HepG2 (cell line): ENCODE measurements around the gene ATXN7L2. TPM values are rescaled to one million over a fixed set of nuclear protein-coding genes. Genes with fewer than 3 reads are reported as not detected.

ENCODE experiments used
- ETV5 ChIP-seq: IDR thresholded peaks from 2 replicates; pipeline ENCODE4 v1.6.1; 2018; ENCODE audit warnings: missing biosample characterization, missing genetic modification reagents, inconsistent platforms, borderline replicate concordance
- HMGXB4 ChIP-seq, 2 experiments: sonication (generic) in 1 of 2; formaldehyde crosslinking in 1 of 2; IDR thresholded peaks; 2 replicates each; pipeline versions ENCODE4 v1.4.0 to v1.6.1; 2018 to 2020; ENCODE audit warnings: missing genetic modification reagents in 2 of 2, borderline replicate concordance in 1 of 2, low read depth in 1 of 2, mild to moderate bottlenecking in 1 of 2, missing biosample characterization in 1 of 2
- HNF4A ChIP-seq: sonication (generic); formaldehyde crosslinking; IDR thresholded peaks from 2 replicates; pipeline ENCODE4 v1.4.0; 2020; ENCODE audit warnings: missing genetic modification reagents
- HOXA3 ChIP-seq: sonication (generic); formaldehyde crosslinking; IDR thresholded peaks from 2 replicates; pipeline ENCODE4 v1.5.0; 2020; ENCODE audit warnings: missing genetic modification reagents
- MBNL3 ChIP-seq: fragments of 250-450 bp; sonication (Bioruptor Pico); conservative IDR thresholded peaks from 2 replicates; pipeline ENCODE4 v1.8.0; 2022; ENCODE audit warnings: mild to moderate bottlenecking, inconsistent platforms
- MIER3 ChIP-seq: IDR thresholded peaks from 2 replicates; pipeline ENCODE4 v1.6.1; 2016; ENCODE audit warnings: missing compliant biosample characterization, borderline replicate concordance
- SALL1 ChIP-seq: sonication (generic); formaldehyde crosslinking; IDR thresholded peaks from 2 replicates; pipeline ENCODE4 v1.8.0; 2022; ENCODE audit warnings: mild to moderate bottlenecking, missing genetic modification reagents
- ZFP37 ChIP-seq: sonication (generic); formaldehyde crosslinking; IDR thresholded peaks from 2 replicates; pipeline ENCODE4 v1.4.0; 2020; ENCODE audit warnings: missing genetic modification reagents, borderline replicate concordance
- ZNF207 ChIP-seq: fragments of 450-650 bp; IDR thresholded peaks from 2 replicates; pipeline ENCODE4 v1.6.1; 2016; ENCODE audit warnings: antibody characterized with exemption, borderline replicate concordance
- ZNF282 ChIP-seq: fragments of 450-650 bp; IDR thresholded peaks from 2 replicates; pipeline ENCODE4 v1.6.1; 2018; ENCODE audit not compliant: partially characterized antibody
- ZNF530 ChIP-seq: sonication (generic); formaldehyde crosslinking; IDR thresholded peaks from 2 replicates; pipeline ENCODE4 v1.5.0; 2020; ENCODE audit warnings: low read depth, mild to moderate bottlenecking, missing genetic modification reagents
- ZNF761 ChIP-seq: sonication (generic); formaldehyde crosslinking; conservative IDR thresholded peaks from 2 replicates; pipeline ENCODE4 v1.4.0; 2020; ENCODE audit warnings: mild to moderate bottlenecking, missing genetic modification reagents
- ZNF816 ChIP-seq: sonication (generic); formaldehyde crosslinking; IDR thresholded peaks from 2 replicates; pipeline ENCODE4 v1.8.0; 2022; ENCODE audit warnings: missing genetic modification reagents, mild to moderate bottlenecking, borderline replicate concordance
- ZNF839 ChIP-seq: sonication (generic); formaldehyde crosslinking; IDR thresholded peaks from 2 replicates; pipeline ENCODE4 v1.4.0; 2020; ENCODE audit warnings: missing genetic modification reagents, mild to moderate bottlenecking, borderline replicate concordance
- ZSCAN25 ChIP-seq: sonication (generic); formaldehyde crosslinking; IDR thresholded peaks from 2 replicates; pipeline ENCODE4 v1.8.0; 2022; ENCODE audit warnings: mild to moderate bottlenecking, missing genetic modification reagents
- polyA plus RNA-seq, 8 experiments: library from polyadenylated mRNA; depleted of rRNA in 3 of 8; stranded (reverse) in 7 of 8; unstranded in 1 of 8; fragments of >200 nt; fragmentation: Illumina TruSeq in 4 of 8; extraction: Trizol in 4 of 8; gene quantifications; 2 replicates each; pipeline versions ENCODE4 v1.2.1 to v1.2.3, GENCODE V29; 2011 to 2016; ENCODE audit warnings: low read depth in 4 of 8, missing spikeins in 1 of 8, mixed read lengths in 1 of 8; ENCODE audit not compliant: insufficient read depth in 1 of 8
- total RNA-seq, 5 experiments: library from RNA; depleted of rRNA; stranded (reverse); fragments of >200 nt; fragmentation: Illumina TruSeq; extraction: Trizol; gene quantifications; 2 replicates each; pipeline ENCODE4 v1.2.3, GENCODE V29; 2016; ENCODE audit warnings: low read depth in 1 of 5
- TF ChIP-seq, protein P1 (sequence below): sonication (generic); formaldehyde crosslinking; IDR thresholded peaks from 2 replicates; pipeline ENCODE4 v1.5.0; 2020; ENCODE audit warnings: mild to moderate bottlenecking, missing genetic modification reagents
- TF ChIP-seq, protein P2 (sequence below): sonication (generic); formaldehyde crosslinking; IDR thresholded peaks from 2 replicates; pipeline ENCODE4 v1.4.0; 2020; ENCODE audit warnings: low read depth, mild to moderate bottlenecking, missing genetic modification reagents
- TF ChIP-seq, protein P3 (sequence below): fragments of 450-650 bp; IDR thresholded peaks from 2 replicates; pipeline ENCODE4 v1.6.1; 2017; ENCODE audit warnings: mild to moderate bottlenecking

ATXN7L2 gene
- total and polyA plus RNA-seq, 2 of the 13 experiments (the other 11 are each of a cell fraction or from before 2014, with no cell fraction given): 2.7 to 2.8 TPM

DNA sequence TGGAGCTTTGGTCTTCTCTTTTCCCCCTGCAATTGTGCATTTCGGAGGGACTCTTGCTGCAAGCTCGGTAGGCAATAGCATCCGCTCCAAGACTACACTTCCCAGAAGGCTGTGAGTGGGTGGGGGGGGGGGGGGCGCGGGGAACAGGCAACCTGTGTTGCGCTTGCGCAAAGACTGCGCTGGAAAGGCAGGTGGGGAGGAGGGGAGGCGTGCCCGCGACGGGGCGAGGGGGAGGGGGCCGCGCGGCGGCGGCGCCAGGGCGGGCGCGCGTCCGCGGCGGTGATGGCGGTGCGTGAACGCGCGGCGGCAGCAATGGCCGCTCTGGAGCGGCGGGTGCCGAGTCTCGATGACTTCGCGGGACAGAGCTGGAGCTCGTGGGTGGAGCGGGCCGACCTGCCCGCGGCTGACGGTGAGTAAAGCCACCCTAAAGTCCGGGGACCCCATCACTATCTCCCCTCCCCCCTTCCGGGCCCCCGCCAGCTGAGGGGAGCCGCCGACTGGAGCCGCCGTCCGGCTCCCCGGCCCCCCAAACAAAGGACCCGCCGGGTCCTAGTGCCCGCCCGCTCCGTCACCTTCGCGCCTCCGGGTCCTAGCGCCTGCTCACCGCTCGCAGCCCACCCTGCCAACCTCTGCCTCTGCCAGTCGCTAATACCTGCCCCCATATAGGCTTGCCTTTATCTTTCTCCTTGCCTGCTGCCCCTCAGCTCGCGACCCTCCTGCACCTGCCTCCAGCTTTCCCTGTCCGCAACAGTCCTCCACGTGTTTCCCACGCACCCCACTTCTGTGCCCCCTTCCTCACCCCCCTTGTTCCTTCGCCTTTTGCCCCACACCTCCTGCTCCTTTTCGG, at the start of gene ATXN7L2 (continued):
- TF ChIP-seq, protein P1, sequence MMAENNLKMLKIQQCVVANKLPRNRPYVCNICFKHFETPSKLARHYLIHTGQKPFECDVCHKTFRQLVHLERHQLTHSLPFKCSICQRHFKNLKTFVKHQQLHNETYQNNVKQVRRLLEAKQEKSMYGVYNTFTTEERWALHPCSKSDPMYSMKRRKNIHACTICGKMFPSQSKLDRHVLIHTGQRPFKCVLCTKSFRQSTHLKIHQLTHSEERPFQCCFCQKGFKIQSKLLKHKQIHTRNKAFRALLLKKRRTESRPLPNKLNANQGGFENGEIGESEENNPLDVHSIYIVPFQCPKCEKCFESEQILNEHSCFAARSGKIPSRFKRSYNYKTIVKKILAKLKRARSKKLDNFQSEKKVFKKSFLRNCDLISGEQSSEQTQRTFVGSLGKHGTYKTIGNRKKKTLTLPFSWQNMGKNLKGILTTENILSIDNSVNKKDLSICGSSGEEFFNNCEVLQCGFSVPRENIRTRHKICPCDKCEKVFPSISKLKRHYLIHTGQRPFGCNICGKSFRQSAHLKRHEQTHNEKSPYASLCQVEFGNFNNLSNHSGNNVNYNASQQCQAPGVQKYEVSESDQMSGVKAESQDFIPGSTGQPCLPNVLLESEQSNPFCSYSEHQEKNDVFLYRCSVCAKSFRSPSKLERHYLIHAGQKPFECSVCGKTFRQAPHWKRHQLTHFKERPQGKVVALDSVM (CRISPR knock-in tag): no peak
- no peak for TF ChIP-seq ZNF816
- no peak for TF ChIP-seq HNF4A (CRISPR knock-in tag)
- peak; percentile 57; the same call in 1 of the 2 replicates for TF ChIP-seq ZNF761 (CRISPR knock-in tag)
- peak; percentile 49; the same call in 1 of the 2 replicates for TF ChIP-seq ETV5 (CRISPR knock-in tag)
- peak; percentile 83 for TF ChIP-seq HOXA3 (CRISPR knock-in tag)
- TF ChIP-seq SALL1 (CRISPR knock-in tag): peak; percentile 72; the same call in 1 of the 2 replicates
- TF ChIP-seq, protein P2, sequence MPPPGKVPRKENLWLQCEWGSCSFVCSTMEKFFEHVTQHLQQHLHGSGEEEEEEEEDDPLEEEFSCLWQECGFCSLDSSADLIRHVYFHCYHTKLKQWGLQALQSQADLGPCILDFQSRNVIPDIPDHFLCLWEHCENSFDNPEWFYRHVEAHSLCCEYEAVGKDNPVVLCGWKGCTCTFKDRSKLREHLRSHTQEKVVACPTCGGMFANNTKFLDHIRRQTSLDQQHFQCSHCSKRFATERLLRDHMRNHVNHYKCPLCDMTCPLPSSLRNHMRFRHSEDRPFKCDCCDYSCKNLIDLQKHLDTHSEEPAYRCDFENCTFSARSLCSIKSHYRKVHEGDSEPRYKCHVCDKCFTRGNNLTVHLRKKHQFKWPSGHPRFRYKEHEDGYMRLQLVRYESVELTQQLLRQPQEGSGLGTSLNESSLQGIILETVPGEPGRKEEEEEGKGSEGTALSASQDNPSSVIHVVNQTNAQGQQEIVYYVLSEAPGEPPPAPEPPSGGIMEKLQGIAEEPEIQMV: no peak
- peak; percentile 57; the same call in 1 of the 2 replicates for TF ChIP-seq ZNF839 (CRISPR knock-in tag)
- TF ChIP-seq MIER3: peak; percentile 55; the same call in 1 of the 2 replicates
- no peak for TF ChIP-seq ZNF530
- peak; percentile 29 to 34; a peak in 1 of 4 replicates for TF ChIP-seq HMGXB4 (CRISPR knock-in tag; IDR thresholded peaks at IDR 0.05; ENCODE audit: borderline replicate concordance in 1 of 2, low read depth in 1 of 2)
- no peak for TF ChIP-seq ZNF282
- no peak for TF ChIP-seq MBNL3 (CRISPR knock-in tag)
- TF ChIP-seq ZFP37: no peak
- no peak for TF ChIP-seq ZSCAN25 (CRISPR knock-in tag)
- TF ChIP-seq, protein P3, sequence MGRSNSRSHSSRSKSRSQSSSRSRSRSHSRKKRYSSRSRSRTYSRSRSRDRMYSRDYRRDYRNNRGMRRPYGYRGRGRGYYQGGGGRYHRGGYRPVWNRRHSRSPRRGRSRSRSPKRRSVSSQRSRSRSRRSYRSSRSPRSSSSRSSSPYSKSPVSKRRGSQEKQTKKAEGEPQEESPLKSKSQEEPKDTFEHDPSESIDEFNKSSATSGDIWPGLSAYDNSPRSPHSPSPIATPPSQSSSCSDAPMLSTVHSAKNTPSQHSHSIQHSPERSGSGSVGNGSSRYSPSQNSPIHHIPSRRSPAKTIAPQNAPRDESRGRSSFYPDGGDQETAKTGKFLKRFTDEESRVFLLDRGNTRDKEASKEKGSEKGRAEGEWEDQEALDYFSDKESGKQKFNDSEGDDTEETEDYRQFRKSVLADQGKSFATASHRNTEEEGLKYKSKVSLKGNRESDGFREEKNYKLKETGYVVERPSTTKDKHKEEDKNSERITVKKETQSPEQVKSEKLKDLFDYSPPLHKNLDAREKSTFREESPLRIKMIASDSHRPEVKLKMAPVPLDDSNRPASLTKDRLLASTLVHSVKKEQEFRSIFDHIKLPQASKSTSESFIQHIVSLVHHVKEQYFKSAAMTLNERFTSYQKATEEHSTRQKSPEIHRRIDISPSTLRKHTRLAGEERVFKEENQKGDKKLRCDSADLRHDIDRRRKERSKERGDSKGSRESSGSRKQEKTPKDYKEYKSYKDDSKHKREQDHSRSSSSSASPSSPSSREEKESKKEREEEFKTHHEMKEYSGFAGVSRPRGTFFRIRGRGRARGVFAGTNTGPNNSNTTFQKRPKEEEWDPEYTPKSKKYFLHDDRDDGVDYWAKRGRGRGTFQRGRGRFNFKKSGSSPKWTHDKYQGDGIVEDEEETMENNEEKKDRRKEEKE: no peak
- TF ChIP-seq ZNF207: no peak
